ENCODE results near the gene PRLHR.

The PRLHR gene

GRCh38 chr10:118607768-118608354 is 12.4 kb upstream of the PRLHR start:
- TF ChIP-seq CTCF (conservative IDR thresholded peaks at IDR 0.05; ENCODE audit: low read depth) = no peak
- ChIA-PET POLR2A (ENCODE audit: low non-redundant PET) (no interaction called here), CTCF (no interaction called here)
- no peak overlapping the region for H3K27ac ChIP-seq
- no peak for DNase-seq (ENCODE audit: low spot score)

DNA sequence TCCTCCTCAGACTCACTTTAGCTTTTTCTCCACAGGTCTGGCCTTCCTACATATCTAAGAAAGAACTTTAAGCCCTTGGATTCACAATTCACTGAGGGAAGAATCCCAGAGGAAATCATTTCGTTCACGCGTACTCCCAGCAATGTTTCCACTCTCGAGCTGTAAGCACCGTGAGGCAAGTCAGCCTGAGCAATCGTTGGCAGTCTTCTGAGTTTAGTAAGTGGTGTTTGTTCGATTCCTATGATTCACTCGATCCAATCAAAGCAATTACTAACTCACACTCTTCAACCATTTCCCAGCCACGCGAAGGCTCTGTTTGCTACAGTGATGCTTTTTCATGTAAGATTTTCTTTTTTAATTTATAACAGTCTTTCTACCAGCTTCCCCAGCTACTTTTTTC is 10.2 kb upstream of the PRLHR start:
- H3K27ac ChIP-seq = no peak overlapping the region
- ChIA-PET CTCF (interaction anchor here (0.5 to 0.8 kb wide), 4 partner anchors 38 to 1067 kb away, joined by 3 to 4 read pairs (median 3); no protein-coding TSS in a partner anchor), POLR2A (ENCODE audit: low non-redundant PET) (no interaction called here)
- TF ChIP-seq CTCF (conservative IDR thresholded peaks at IDR 0.05; ENCODE audit: low read depth) = no peak
- no peak for DNase-seq (ENCODE audit: low spot score)

GRCh38 chr10:118596426-118597124 is 1.1 kb upstream of the PRLHR start:
- ChIA-PET POLR2A (ENCODE audit: low non-redundant PET) (no interaction called here), CTCF (interaction anchor here (0.6 kb wide), 1 partner anchor 17 kb away, joined by 5 read pairs; no protein-coding TSS in a partner anchor)
- no peak overlapping the region for H3K27ac ChIP-seq
- TF ChIP-seq CTCF (conservative IDR thresholded peaks at IDR 0.05; ENCODE audit: low read depth) = no peak
- DNase-seq (ENCODE audit: low spot score) = no peak

DNA sequence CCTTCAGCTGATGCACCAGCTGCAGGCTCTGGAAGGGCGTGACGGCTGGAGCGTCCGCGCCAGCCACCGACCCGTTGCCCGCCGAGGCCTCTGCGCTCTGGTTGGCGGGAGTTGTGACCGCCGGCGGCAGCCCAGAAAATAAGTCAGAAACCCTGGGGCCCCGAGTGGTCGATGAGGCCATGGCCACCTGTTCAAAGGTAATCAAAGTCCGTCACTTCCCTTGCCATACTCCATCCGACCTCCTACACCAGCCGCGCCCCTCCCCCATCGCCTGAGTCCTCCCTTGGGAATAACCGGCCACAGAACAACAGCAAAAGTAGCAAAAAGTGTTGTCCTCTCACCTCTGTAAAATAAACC is 406 bp downstream of the PRLHR start:
- H3K27ac ChIP-seq = no peak overlapping the region
- CTCF ChIA-PET = interaction anchor here (0.9 kb wide), 1 partner anchor 27 kb away, joined by 5 read pairs; no protein-coding TSS in a partner anchor
- POLR2A ChIA-PET (ENCODE audit: low non-redundant PET) = no interaction called here
- DNase-seq (ENCODE audit: low spot score) = no peak
- TF ChIP-seq CTCF (conservative IDR thresholded peaks at IDR 0.05; ENCODE audit: low read depth) = no peak

DNA sequence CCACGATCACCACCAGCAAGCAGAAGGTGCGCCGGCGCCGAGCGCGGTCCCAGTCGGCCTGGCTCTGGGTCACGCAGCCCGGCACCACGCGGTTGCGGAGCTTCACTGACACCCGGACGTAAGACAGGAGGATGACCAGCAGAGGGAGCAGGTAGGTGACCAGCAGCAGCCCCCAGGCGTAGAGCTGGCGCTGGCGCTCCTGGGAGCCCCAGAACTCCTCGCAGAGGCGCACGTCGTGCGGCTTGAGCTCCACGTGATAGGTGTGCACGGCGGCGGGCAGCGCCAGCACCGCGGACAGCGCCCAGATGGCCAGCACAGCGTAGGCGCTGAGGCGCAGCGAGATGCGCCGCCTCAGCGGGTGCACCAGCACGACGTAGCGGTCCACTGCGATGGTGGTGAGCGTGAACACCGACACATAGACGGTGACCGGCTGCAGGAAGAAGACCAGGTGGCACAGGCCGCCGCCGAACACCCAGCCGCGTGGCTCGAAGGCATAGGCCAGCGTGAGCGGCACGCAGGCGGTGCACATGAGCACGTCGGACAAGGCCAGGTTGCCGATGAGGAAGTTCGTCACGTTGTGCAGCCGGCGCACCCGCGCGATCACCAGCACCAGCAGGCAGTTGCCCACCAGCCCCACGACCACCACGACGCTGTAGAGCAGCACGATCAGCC is 920 bp downstream of the PRLHR start:
- peak; percentile 34 for DNase-seq (ENCODE audit: low spot score)
- ChIA-PET POLR2A (ENCODE audit: low non-redundant PET) (no interaction called here), CTCF (interaction anchor here (0.7 kb wide), 1 partner anchor 1394 kb away, joined by 4 read pairs; no protein-coding TSS in a partner anchor)
- TF ChIP-seq CTCF (conservative IDR thresholded peaks at IDR 0.05; ENCODE audit: low read depth) = no peak
- no peak overlapping the region for H3K27ac ChIP-seq

GRCh38 chr10:118592675-118593330 is 2.6 kb downstream of the PRLHR start:
- H3K27ac ChIP-seq = no peak overlapping the region
- no peak for DNase-seq (ENCODE audit: low spot score)
- POLR2A ChIA-PET (ENCODE audit: low non-redundant PET) = interaction anchor here (0.6 kb wide), 1 partner anchor 27 kb away, joined by 3 read pairs; no protein-coding TSS in a partner anchor
- no peak for TF ChIP-seq CTCF (conservative IDR thresholded peaks at IDR 0.05; ENCODE audit: low read depth)
- CTCF ChIA-PET = interaction anchor here (0.5 to 0.8 kb wide), 4 partner anchors 14 to 768 kb away, joined by 3 to 6 read pairs (median 4); no protein-coding TSS in a partner anchor

Measured in RWPE1 (cell line).